HG02973 (cell line): ENCODE measurements around the gene UNC13B.

ENCODE experiments used
- ATAC-seq: cut with Tn5 transposase; IDR thresholded peaks from one replicate; pipeline ENCODE4 v1.9.1; 2021; ENCODE audit warnings: moderate library complexity; ENCODE audit not compliant: unreplicated experiment

Gene UNC13B

GRCh38 chr9:35415402-35416097, 253.7 kb downstream of the UNC13B start:
- no peak for ATAC-seq

GRCh38 chr9:35416098-35416427, 254.3 kb downstream of the UNC13B start:
- no peak for ATAC-seq

- ATAC-seq: no peak
Measured at GRCh38 chr9:35422346-35422745, 260.5 kb downstream of the UNC13B start.

GRCh38 chr9:35422753-35423152, 260.9 kb downstream of the UNC13B start:
- no peak for ATAC-seq

DNA sequence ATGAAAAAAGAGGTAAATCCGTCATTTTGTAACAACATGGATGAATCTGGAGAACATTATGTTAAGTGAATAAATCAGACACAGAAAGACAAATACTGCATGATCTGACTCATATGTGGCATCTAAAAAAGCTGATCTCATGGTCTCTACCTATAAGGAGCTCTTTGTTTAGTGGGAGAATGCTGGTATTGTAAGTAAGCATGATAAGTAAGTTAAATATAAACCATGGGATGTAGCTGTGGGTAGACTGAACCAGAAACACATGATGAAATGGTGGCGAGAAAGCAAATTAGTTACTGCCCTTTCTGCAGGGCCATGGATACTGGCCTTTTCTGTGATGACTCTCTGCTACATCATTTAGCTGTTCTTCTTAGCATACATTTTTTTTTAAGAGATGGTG, 261.7 kb downstream of the UNC13B start:
- no peak for ATAC-seq

- no peak for ATAC-seq
Measured at GRCh38 chr9:35424356-35425352, 262.8 kb downstream of the UNC13B start.

DNA sequence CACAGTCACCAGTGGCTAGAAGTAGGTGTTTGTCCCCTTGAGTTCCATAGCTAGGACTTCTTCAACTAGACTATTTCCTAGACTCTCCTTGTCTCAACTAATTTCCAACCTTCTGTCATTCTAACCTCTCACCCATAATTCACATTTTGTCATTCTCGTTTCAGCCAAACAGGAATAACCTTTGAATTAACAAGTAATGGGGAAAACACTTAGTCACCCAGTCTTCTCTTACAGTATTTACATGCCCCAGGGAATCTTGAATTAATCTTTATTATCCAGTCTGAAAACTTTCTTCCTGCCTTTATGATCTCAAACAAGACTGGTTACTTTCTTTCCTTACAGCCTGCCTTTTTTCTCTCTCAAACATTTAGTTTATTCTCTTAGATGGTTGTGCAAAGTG, 264.8 kb downstream of the UNC13B start:
- no peak for ATAC-seq

GRCh38 chr9:35431467-35431866, 269.7 kb downstream of the UNC13B start:
- ATAC-seq: no peak

DNA sequence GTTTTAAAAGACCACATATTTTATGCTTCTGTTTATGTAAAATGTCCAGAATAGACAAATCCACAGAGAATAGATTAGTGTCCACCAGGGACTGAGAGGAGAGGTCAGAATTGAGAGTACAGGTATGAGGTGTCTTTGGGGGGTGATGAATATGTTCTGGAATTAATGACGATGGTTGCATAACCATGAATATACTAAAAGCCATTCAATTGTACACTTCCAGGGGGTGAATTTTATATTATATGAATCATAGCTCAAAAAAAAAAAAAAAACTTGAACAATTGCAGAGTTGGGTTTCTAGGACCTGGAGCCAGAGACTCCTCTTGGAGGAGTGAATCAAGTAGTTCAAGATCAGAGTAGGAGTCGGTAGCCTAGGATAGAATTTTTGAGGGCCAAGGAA, 270.3 kb downstream of the UNC13B start:
- no peak for ATAC-seq

GRCh38 chr9:35436933-35437332, 275.1 kb downstream of the UNC13B start:
- ATAC-seq: no peak

- ATAC-seq: no peak
Measured at GRCh38 chr9:35446012-35446411, 284.2 kb downstream of the UNC13B start.

DNA sequence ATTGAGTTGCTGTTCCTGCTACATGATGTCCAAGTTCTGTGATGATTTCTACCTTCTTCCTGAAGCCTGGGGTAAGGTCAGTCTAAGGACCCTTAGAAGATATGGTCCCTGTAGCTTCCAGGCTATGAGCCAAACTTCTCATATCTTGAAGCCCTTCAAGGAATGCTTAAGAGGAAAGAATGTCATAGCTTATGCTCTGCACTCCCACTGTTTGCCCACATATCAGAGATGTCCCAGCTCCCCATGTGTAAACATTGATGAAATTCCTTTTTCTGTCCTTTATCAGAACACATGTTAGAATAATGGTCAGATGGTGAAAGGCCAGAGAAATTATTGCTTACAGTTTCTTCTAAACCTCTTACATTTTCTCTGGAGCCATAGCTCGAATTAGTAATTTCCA, 286.7 kb downstream of the UNC13B start:
- ATAC-seq: no peak

GRCh38 chr9:35452481-35452880, 290.7 kb downstream of the UNC13B start:
- no peak for ATAC-seq

GRCh38 chr9:35453786-35454185, 292.0 kb downstream of the UNC13B start:
- no peak for ATAC-seq
